Right ventricle myocardium inferior (tissue), 1 donor: ENCODE data around the gene CABLES1. TPM values are rescaled to one million over a fixed set of nuclear protein-coding genes. Genes with fewer than 3 reads are reported as not detected.

Experiments used
- ATAC-seq: fragments of 200-7000 bp; cut with Tn5 transposase; one replicate; pipeline ENCODE4 v1.9.1; 2020; ENCODE audit warnings: mild to moderate bottlenecking, moderate library complexity
- DNase-seq: peaks from one replicate; pipeline ENCODE4 v3.0.0; 2021; ENCODE audit errors: missing footprints
- intact Hi-C: fragments of 100-400 bp; cut with DNase I; formaldehyde crosslinking; loops from one replicate; pipeline ENCODE4 v1.11.0; 2022
- total RNA-seq: library from RNA; stranded (reverse); fragmentation: NEBNext Ultra II Directional; extraction: Animal tissue kit (Norgen Biotek cat#: 25700); gene quantifications from one replicate; pipeline ENCODE4 v1.2.1, GENCODE V29; 2021
- donor health status: DM: no; HTN: yes; CAD: no; lungs with severe emphysema.

CABLES1 gene
- total RNA-seq, 1 donor from 2014 or later: 3.1 TPM

GRCh38 chr18:23204589-23205235 is 69.4 kb downstream of the CABLES1 start:
- DNase-seq: no peak
- ATAC-seq: no peak
- intact Hi-C loops: no loop called here

DNA sequence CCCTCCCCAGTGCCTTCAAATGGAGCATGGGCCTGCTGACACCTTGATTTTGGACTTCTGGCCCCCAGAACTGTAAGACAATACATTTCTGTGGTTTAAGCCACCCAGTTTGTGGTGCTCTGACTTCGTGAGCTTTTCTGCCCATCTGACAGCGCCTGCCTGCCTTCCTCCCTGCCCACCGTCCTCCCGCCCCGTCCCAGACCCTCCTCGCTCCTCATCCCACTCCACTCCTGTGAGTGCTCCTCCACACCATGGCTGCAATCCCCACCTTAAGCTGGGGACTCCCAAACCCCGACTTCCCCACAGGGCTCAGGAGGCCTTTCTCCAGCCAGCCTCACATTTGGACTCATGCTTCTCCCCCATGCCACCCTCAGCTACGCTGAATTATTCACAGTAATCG is 70.7 kb downstream of the CABLES1 start:
- ATAC-seq (no peak), DNase-seq (no peak)
- intact Hi-C loops: no loop called here

- DNase-seq (no peak), ATAC-seq (no peak)
- intact Hi-C loops: no loop called here
Observed at GRCh38 chr18:23207191-23207955, 72.1 kb downstream of the CABLES1 start.

GRCh38 chr18:23207994-23208393 is 72.7 kb downstream of the CABLES1 start:
- intact Hi-C loops: no loop called here
- no peak for DNase-seq
- ATAC-seq: no peak

DNA sequence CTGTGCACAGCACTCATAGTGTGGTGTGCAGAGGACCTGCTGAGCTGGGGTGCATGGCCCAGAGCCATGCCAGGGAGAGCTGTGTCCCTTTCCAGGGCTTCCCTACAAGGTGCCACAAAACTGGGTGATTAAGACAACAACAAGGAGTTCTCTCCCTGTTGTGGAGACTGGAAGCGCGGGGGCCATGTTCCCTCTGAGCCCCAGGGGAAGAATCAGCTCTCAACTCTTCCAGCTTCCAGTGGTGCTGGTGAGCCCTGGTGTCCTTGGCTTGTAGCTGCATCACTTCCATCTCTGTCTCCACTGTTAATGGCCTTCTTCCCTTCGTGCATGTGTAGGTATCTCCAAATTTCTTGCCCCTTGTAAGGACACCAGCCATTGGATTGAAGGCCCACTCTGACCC is 73.3 kb downstream of the CABLES1 start:
- intact Hi-C loops: no loop called here
- no peak for ATAC-seq

DNA sequence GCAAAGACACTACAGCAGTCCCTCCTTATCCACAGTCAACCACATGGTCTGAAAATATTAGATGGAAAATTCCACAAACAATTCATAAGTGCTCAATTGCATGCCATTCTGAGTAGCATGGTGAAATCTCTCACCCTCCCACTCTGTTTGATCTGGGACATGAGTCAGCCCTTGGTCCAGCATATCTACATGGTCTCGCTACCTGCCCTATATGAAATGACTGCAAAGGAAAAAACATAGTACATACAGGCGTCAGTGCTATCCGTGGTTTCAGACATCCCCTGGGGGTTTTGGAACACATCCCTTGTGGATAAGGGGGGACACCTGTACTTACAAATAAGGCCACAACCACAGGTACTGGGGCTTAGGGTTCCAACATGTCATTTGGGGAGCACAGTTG is 73.7 kb downstream of the CABLES1 start:
- intact Hi-C loops: no loop called here
- DNase-seq: no peak
- ATAC-seq: no peak

More for the DNA sequence above, 73.3 kb downstream of the CABLES1 start:
- no peak for DNase-seq

DNA sequence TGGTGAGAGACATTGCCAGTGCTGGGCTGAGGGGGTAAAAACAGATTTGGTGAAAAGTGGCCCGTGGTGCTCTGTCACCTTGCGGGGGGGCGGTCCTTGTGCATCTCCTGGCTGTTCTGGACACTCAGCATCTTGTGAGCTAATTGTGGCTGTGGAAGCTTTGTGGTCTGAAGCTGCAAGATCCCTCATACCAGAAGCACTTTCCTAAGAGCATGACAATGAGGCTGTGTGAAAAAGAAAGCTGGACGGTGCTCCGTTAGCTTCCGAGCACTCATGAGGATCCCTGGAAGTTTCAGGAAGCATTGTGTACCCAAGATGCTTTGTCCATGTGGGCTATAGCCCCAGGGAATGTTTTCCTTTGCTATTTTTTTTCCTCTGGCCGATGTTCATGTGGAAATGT is 74.5 kb downstream of the CABLES1 start:
- DNase-seq: no peak
- intact Hi-C loops: no loop called here
- no peak for ATAC-seq

DNA sequence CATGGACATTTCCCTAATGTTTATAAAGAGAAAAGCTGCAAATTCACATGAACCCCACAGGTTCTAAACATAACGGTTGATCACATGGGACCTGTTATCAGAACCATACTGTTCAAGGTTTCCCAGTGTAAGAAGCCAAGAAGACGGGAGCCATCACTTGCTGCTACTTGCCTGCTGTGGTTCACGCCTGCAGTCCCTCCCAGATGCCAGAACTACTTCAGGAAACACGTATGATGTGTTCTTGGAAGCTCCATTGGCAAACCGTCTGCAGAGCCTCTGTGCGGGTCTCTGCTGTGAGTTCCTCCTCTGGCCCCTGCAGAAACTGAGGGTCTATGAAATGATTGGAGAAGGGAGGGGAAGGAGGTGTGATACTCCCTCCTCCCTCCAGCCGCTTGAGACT is 75.2 kb downstream of the CABLES1 start:
- DNase-seq (no peak), ATAC-seq (no peak)
- intact Hi-C loops: no loop called here

DNA sequence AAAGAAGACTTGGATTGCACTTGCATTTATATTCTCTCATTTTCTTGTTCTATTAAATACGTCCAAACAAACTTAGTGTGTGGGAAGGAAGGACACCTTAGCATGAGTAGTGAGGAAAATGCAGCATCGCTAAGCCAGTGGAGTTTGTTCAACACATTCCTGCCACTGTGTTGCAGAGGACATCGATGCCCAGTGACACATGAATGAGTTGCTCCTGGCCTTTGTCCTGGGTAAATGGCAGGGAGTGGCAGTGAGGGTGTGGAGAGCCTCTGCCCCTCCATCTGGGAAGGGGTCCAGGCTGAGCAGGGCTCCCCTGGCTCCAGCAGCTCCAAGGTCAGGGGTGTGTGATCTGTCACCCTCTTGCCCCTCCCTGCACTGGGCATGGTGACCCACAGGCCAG is 75.9 kb downstream of the CABLES1 start:
- DNase-seq (no peak), ATAC-seq (no peak)
- intact Hi-C loops: no loop called here

DNA sequence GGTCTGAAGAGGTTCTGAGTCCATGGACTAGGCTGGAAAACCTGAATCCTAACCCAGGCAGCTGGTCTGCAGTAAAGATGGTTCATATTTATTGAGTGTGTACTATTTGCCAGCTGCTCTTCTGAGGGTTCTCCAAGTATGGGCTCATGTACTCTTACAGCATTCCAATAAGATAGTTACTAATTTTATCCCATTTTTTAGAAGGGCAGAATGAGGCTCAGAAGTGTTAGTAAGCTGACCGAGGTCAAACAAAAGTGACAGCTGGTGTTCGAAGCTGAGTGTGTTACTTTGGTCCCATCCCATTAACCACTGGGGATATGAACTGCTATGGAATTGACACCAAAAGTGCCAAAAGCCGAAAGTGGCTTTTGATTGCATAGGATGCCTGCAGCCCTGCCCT is 76.9 kb downstream of the CABLES1 start:
- ATAC-seq: no peak
- intact Hi-C loops: no loop called here

GRCh38 chr18:23213200-23213599 is 77.9 kb downstream of the CABLES1 start:
- ATAC-seq: no peak
- intact Hi-C loops: no loop called here

More for the DNA sequence above, 76.9 kb downstream of the CABLES1 start:
- no peak for DNase-seq

GRCh38 chr18:23217781-23218180 is 82.5 kb downstream of the CABLES1 start:
- intact Hi-C loops: no loop called here
- DNase-seq: no peak
- no peak for ATAC-seq

More at GRCh38 chr18:23213200-23213599, 77.9 kb downstream of the CABLES1 start:
- DNase-seq: no peak

DNA sequence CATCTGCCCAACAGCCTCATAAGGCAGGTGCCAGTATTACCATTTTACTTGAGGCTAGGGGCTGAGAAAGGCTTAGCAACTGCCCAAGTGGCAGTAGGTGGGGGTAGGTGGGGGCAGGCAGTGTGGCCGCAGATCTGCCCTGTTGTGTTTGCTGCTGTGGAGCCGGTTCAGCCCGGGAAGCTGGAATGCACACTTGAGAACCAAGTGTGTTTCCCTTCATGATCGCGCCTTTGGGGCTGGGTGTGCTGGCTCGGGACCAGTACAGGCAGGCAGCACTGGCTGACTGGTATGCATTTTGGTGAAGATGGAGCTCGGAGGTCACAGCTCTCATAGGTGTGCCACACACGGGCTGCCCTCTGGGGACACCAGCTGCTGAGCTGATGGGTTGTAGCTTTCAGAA is 85.1 kb downstream of the CABLES1 start:
- DNase-seq (no peak), ATAC-seq (no peak)
- intact Hi-C loops: no loop called here

- ATAC-seq: no peak
- intact Hi-C loops: no loop called here
- no peak for DNase-seq
Observed at GRCh38 chr18:23223641-23224040, 88.4 kb downstream of the CABLES1 start.

DNA sequence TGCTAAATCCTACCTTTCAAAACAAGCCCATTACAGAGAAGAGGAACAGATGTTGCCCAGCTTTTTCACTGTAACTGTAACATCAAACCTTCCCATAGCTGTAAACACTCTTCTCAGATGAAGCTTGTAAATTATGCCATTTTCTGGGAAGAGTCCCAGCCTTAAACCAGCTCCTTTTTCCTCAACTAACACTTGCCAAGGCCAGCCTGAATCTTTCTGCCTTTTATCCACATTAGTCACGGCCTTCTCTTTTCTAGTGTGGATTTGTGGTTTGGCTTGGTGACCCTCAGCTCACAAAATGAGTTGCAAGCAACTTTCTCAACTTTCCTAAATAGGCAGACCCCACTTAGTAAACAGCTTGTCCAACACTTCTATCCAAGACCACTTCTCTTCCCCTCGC is 90.2 kb downstream of the CABLES1 start:
- intact Hi-C loops: no loop called here

GRCh38 chr18:23226391-23226790 is 91.1 kb downstream of the CABLES1 start:
- intact Hi-C loops: no loop called here
- ATAC-seq (peak; percentile 1), DNase-seq (no peak)

More for the DNA sequence above, 90.2 kb downstream of the CABLES1 start:
- no peak for DNase-seq
- ATAC-seq: peak; percentile 20

DNA sequence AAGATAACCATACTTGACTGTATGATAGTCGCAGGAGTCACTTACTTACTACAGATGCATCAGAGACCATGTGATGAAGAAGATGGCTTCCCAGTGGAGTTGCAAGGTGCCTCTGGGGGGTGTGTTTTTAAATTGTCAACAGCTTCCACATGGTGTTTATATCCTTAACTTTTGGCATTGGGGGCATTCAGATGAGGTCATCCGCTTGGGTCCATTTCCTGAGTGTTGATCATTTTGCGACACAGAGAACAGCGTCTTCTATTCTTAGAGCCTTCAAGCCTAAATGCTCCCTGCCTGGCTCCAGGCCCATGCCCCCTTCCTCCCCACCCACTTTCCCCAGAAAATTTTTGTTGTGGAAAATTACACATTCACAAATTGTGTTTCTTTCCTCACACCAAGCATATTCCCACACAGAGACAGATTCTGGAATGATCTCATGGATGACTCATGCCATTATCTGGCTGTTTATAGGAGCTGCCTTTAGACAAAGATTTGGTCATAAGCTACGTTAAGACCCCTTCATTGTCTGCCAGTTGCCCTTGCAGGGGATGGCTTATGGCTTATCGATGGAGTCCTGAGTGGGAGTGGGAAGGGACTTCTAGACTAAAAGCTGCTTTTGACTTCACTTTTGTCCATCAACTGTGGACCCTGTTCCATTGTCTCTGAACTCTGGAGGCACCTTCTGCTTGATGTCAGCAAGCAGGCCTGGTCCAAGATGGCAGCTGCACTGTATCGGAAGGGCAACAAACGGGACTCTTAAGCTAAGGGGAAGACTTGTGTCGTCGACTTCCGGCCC is 91.8 kb downstream of the CABLES1 start:
- ATAC-seq: peak; percentile 60
- no peak for DNase-seq
- intact Hi-C loops: no loop called here

DNA sequence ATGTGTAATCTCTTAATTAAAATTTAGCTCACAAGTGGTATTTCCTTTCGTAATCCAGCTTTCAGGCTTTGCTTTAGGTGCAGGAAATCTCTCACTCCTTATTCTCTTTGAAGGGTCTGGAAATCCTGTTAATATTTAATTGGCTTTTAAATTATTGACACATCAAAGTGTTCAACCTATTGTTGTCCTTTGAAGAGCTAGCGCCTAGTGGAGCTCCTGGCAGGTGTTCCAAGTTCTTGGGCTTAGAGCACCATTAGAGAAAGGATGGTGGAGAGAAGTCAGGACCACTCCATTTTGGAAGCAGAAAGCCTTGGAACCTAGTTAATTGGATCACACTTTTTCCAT is 92.4 kb downstream of the CABLES1 start:
- intact Hi-C loops: no loop called here
- ATAC-seq: no peak
- DNase-seq: no peak

GRCh38 chr18:23228102-23229061 is 93.1 kb downstream of the CABLES1 start:
- no peak for DNase-seq
- ATAC-seq: no peak
- intact Hi-C loops: no loop called here
